NCI-H345 treated with DMSO at 0.1 percent for 48 hours (cell line): Measurements from ENCODE around the gene CA12.
"Not testable (repeated sequence)": the region's sequence is repeated elsewhere in the genome, so short reads cannot be mapped to it uniquely, and the experiment has no call there.

Source experiments
- DNase-seq: peaks from one replicate; lab custom pipeline; 2025; ENCODE audit not compliant: unreplicated experiment; lab: John Stamatoyannopoulos, UW

CA12 gene

GRCh38 chr15:63360170-63360569 lies 21.5 kb downstream of the CA12 start:
- no peak for DNase-seq

GRCh38 chr15:63358241-63359029 lies 23.2 kb downstream of the CA12 start:
- no peak for DNase-seq

GRCh38 chr15:63357731-63358130 lies 23.9 kb downstream of the CA12 start:
- DNase-seq: no peak

GRCh38 chr15:63357061-63357460 lies 24.6 kb downstream of the CA12 start:
- DNase-seq: no peak

- no peak for DNase-seq
Observed at GRCh38 chr15:63354821-63355650, 26.6 kb downstream of the CA12 start.

GRCh38 chr15:63353887-63354286 lies 27.8 kb downstream of the CA12 start:
- DNase-seq: no peak

GRCh38 chr15:63353261-63353660 lies 28.4 kb downstream of the CA12 start:
- no peak for DNase-seq

- no peak for DNase-seq
Observed at GRCh38 chr15:63352808-63353207, 28.8 kb downstream of the CA12 start.

GRCh38 chr15:63351170-63351569 lies 30.5 kb downstream of the CA12 start:
- no peak for DNase-seq

- no peak for DNase-seq
Observed at GRCh38 chr15:63350178-63350621, 31.4 kb downstream of the CA12 start.

GRCh38 chr15:63349621-63350020 lies 32.0 kb downstream of the CA12 start:
- no peak for DNase-seq

GRCh38 chr15:63349156-63349555 lies 32.5 kb downstream of the CA12 start:
- DNase-seq: no peak

- peak; percentile 7 for DNase-seq
Observed at GRCh38 chr15:63348392-63348791, 33.3 kb downstream of the CA12 start.

- no peak for DNase-seq
Observed at GRCh38 chr15:63347074-63347857, 34.4 kb downstream of the CA12 start.

GRCh38 chr15:63345391-63345752 lies 36.3 kb downstream of the CA12 start:
- no peak for DNase-seq

- no peak for DNase-seq
Observed at GRCh38 chr15:63344731-63345390, 36.8 kb downstream of the CA12 start.

- DNase-seq: not testable (repeated sequence)
Observed at GRCh38 chr15:63342996-63343562, 38.6 kb downstream of the CA12 start.

GRCh38 chr15:63341898-63342297 lies 39.7 kb downstream of the CA12 start:
- no peak for DNase-seq

- DNase-seq: no peak
Observed at GRCh38 chr15:63340878-63341277, 40.8 kb downstream of the CA12 start.

GRCh38 chr15:63340353-63340752 lies 41.3 kb downstream of the CA12 start:
- no peak for DNase-seq

GRCh38 chr15:63339836-63340235 lies 41.8 kb downstream of the CA12 start:
- DNase-seq: no peak
